Measurements from ENCODE around the gene SCAMP3.
"Not testable (repeated sequence)": the region's sequence is repeated elsewhere in the genome, so short reads cannot be mapped to it uniquely, and the experiment has no call there.

The SCAMP3 gene

DNA sequence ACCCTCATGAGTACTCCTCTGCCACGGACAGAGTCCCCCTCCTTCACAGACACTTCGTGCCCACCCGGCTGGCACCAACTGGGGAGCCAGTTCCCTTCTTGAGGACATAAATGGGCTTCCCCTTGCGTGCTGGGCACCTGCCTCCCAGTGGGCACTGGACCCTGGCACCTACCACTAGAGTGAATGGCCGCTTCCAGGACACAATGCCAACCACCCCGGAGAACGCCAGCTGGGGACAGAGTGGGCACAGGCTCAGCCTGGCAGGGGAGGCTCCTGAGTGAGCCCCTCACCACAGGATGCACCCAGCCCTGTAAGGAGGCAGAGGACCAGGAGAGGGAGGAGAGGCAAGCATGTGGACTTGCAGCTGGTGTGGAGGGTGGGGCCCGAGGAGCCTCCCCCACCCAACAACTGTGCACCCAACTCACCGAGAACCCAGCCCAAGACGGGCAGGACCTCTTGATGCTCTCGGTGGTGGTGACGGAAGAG is 7.9 kb downstream of the SCAMP3 start:
- DNase-seq: no peak

DNA sequence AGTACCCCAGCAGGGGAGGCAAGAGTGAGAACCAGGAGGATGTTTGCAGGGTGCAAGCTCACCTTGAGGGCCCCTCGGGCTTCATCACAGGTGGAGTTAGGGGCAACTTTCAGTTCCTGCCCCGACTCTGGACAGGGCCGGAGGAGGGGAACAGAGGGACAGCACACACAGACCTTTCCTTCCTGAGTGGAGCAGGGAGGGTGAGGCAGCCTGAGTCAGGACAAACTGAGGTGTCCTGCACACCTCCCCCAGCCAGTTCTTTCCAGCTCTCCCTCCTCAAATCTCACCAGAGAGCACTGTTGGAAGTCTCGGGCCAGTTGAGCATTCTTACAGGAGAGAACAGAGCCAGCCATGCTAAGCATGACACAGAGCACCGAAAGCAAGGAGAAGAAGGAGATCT is 8.4 kb downstream of the SCAMP3 start:
- no peak for DNase-seq

DNA sequence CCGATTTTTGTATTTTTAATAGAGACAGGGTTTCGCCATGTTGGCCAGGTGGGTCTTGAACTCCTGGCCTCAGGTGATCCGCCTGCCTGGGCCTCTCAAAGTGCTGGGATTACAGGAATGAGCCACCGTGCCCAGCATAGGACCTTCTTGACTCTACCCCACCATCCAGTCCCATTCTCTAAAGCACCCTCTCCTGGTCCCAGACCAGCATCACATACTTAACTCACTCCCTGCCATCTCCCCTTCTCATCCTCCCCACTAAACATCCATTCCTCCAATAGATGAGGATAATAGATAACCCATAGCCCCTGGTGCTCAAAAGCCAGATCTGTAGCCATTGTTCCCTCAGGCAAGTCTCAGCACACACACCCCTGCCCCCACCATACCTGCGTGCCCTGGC is 9.0 kb downstream of the SCAMP3 start:
- DNase-seq: no peak

DNA sequence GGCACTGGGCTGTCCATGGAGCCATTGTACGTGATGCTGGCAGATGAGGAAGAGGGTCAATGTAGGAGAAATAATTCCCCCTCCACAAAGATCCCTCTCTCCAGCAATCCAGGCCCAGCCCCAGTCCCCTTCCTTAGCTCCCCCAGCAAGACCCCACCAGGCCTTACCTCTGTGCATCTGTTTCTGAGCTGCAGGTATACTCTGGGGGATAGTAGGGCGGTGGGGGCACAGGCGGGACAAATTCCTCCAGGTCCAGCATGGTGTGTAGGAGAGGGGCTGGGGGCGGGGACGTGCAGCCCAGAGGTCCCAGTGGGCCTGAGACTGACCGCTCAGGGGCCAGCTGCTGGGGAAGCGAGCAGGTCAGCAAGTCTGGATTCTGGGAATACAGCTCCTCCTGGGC is 10.6 kb downstream of the SCAMP3 start:
- DNase-seq: no peak

DNA sequence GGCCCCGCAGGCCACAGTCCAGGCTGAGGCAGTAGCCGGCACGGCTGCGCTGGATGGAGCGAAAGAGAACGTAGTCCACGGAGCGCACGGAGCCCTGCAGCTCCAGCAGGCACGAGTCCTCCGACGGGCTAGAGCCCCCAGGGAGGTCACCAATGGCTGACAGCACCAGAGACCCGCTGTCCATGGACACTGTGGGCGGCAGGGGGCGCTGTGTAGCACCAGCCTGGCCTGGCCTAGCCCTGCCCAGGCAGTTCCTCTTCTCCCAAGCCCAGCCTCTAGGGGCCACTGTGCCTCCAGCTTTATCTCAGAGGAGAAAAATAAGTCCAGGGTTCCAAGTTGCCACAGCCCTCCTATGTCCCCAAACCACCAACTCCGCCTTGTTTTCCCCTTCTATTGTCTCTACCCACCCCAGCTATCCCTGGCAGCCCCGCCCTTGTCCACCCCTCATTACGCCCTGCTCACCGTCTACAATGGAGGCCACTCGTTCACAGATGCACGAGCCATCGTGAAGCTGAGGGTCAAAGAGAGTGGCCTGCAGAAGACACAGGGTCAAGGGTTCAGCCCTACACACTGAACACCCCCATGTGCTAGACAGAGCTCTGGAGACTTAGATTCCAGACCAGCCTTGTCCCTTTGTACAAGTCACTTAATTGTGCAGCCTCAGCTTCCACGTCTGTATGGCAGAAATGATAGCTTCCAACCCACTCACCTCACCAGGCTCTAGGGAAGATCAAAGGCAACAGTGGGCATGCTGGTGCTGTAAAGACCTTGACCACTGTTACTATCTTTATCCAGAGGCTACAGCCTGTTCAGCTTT is 11.3 kb downstream of the SCAMP3 start:
- peak; percentile 86 for DNase-seq

DNA sequence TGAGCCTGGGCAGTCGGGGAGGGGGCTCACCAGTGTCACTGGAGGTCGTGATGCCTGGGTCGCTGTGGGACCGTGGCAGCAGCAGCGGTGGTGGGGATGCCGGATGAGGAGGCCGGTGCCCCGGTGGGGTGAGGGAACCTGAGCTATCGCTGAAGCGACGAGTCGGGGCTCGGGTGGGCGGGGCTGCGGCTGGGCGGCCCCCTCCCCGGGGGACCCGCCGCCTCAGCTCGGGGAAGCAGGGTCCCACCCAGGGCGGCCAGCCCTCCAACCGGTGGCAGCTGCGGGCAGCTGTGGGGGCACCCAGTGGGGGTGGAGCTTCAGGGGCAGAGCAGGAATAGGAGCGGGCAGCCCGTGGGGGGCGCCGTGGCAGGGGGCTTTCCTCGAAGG is 11.9 kb downstream of the SCAMP3 start:
- no peak for DNase-seq

DNA sequence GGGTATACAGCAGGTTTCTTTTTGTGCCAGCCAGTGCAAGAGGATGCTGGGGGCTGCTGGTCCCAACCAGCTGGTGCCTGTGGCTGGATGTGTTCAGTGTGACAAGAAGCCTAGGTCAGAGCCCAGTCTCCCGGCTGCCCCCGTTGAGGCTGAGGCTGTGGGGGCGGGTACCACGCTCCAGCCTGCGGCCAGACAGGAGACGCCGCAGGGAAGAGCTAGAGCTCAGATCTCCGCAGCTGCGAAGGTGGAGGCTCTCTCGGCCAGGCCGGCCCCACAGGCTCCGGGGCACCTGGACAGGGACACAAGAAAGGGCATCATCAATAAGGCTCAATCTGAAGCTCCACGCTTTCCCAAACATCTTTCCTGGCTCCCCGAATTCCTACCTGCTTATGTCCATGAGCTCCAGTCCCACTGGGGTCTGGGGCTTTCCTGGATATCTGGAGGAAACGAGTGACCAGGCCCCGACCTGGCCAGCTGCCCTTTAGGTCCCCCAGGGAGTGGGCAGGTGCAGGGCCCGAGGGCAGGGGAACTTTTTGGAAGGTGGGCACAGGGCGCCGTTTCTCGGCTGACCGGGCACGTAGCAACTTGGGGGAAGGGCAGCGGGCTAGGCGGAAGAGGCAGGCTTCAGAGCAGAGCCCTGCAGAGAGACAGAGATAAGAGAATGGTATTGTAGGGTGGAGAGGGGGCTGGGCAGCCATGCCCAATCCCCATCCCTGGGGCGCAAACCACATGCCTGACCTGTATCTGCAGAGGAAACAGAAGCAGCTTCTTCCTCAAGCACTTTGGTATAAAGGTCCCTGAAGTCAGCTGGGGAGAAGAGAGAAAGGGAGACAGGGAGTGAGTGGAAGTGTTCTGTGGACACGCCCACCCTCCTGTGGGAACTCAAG is 14.2 kb downstream of the SCAMP3 start:
- DNase-seq: no peak

DNA sequence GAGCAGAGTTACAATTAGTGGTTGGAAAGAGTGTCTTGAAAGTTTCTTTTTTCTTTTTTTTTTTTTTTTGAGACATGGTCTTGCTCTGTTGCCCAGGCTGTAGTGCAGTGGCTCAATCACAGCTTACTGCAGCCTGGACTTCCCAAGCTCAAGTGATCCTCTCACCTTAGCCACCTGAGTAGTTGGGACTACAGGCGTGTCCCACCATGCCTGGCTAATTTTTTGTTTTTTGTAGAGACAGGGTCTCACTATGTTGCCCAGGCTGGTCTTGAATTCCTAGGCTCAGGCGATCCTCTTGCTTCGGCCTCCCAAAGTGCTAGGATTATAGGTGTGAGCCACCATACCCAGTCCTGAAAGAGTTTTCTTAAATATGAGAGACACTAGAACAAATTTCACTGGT is 15.4 kb downstream of the SCAMP3 start:
- not testable (repeated sequence) for DNase-seq

DNA sequence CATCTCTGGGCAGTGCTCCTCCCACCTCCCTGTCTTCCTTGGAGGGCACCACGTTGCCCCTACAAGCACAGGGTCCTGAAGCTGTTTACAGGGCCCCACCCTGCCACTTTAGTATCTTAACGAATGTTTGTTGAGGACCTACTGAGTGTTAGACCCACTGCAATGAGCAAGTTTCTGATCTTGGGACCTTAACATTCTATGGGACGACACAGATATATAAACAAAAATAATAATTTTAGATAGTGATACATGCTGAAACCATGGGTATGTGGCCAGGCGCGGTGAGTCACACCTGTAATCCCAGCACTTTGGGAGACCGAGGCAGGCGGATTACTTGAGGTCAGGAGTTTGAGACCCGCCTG is 17.0 kb downstream of the SCAMP3 start:
- DNase-seq: no peak

DNA sequence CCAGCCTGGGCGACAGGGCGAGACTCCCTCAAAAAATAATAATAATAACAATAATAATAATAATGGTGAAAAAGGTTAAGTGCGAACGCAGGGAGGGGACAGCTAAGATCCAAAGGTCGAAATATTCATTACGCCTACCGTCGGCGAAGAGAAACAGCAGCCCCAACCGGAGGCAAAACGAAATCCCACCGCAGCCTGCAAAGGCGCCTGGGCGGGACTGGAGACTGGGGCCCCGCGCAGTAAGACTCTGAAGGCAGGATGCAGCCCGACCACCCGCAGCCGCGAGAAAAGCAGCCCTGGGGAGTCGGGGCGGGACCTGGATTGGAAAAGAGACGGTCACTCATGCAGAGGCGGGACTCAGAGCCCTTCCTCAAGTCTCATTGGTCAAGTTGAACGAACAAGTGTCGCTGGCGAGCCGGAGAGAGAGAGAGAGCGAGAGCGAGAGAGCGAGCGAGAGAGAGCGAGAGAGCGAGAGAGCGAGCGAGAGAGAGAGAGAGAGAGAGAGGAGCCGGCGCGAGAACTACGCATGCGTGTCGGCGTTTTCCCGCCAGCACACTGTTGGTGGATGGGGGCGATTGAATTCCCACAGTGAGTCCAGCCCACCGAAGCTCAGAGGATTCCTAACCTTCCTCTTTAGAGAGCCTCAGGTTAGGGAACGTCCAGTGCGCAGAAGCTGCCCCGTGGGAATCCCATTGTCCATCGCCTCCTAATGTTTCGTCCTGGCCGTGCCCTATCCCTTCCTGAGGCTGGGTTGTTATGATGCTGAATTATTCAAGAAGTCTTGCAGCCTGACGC is 17.6 kb downstream of the SCAMP3 start:
- DNase-seq: peak; percentile 99

DNA sequence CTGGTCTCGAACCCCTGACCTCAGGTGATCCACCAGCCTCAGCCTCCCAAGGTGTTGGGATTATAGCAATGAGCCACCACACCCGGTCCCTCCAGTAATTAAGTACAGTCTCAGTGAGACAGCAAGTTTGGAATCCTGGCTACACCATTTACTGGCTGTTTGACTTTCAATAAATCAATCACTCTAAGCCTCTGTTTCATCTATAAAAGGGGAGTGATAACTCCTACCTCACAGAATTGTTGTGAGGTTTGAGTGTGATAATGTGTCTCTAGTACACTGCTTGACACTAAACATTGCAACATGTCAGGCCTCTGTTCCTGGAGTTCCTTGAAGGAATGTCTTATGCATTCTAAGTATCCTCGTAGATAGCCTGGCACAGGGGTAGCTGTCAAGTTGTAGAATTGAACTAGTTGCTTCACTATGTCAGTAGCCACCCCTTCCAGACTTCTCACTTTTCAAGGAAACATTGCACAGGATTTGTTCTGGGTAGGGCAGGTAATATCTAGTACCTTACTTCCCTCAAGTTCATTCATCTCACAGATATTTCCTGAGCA is 19.3 kb downstream of the SCAMP3 start:
- DNase-seq: no peak

DNA sequence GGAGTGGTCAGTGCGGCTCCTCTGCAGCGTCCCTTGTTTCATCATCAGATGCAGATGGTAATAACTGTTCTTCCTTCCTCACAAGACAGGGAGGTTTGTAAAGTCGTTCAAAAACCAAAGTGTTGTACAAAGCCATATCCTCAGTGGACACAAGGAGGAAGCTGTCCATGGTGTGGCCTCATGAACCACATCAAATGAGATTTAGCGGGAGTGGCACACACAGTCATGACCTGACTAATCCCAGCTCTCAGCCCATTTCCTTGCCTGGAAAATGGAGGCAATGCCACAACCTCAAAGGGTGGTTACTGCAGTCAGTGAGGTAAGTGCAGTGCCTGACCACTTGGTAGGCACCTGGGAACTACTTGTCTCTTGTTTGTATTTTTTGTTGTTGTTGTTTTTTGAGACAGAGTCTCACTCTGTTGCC is 20.3 kb downstream of the SCAMP3 start:
- no peak for DNase-seq

DNA sequence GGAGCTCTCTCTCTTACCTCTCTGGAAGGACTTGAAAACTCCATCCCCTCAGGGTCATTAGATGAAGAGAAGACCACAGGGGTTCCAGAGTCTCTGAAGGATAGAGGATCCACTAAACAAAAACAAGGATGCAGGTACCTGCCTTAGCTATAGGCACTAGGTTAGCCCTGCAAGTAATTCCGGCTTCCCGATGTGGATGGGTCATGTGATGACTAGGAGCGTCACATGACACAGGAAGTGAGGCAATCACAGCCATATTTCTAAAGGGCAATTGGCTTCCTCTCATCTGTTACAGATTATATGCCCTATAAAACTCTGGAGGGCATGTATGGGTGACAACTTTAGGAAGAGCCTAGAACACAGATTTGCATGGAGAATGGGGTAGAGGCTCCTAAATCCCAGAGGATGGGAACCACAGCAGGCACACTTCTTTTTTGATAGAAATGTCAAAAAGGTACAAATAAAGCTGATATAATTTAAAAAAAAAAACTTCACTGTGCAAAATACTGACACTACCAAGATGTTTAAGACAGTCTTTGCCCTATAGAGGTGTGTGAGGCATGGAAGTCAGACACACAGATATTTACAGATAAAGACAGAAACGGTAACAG is 21.0 kb downstream of the SCAMP3 start:
- peak; percentile 83 for DNase-seq

DNA sequence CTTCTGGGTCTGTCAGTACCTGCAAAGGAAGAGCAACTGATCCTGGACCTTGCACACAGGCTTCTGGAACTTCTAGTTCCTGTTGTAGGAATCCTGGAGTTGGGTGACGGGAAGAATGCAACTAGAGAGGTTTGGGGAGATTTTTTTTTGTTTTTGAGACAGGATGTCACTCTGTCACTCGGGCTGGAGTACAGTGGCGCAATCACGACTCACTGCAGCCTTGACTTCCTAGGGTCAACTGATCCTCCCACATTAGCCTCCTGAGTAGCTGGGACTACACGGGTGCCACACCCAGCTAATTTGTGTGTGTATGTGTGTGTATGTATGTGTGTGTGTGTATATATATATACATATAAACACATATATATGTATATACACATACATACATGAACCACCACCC is 25.7 kb downstream of the SCAMP3 start:
- no peak for DNase-seq

DNA sequence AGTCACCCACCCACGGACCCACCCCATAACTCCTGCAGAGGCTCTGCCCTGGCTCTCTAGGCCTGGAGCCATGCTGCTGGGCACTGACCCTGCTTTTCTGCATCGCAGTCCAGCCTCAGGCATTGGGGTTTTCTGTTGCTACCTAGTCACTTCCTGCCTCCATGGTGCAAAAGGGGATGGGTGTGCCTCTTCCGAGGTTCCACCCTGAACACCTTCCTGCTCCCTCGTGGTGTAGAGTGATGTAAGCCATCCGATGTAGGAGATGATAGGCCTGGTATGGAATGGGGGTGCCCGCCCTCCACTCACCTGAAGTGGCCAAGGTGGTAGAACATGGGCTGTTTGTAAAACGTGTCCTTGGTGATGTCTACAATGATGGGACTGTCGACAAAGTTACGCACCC is 26.8 kb downstream of the SCAMP3 start:
- not testable (repeated sequence) for DNase-seq

DNA sequence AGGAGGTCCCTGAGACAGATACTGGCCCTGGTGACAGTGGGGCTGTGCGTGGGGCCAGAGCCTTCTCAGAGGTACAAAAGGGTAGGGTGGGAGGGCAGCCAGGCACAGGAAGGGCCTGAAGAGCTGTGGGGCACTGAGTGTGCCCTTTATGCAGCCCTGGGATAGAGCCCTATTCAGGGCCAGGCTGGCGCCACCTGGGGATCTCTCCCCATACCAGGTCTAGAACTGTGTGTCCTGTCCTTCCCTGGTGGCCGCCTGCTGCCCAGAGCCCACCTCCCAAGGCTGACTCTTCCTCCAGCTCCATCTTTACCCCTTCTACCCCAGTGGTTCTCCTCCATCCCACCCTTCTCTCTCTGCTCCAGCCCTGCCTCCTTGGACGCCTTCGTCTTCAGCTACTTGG is 28.7 kb downstream of the SCAMP3 start:
- DNase-seq: not testable (repeated sequence)

DNA sequence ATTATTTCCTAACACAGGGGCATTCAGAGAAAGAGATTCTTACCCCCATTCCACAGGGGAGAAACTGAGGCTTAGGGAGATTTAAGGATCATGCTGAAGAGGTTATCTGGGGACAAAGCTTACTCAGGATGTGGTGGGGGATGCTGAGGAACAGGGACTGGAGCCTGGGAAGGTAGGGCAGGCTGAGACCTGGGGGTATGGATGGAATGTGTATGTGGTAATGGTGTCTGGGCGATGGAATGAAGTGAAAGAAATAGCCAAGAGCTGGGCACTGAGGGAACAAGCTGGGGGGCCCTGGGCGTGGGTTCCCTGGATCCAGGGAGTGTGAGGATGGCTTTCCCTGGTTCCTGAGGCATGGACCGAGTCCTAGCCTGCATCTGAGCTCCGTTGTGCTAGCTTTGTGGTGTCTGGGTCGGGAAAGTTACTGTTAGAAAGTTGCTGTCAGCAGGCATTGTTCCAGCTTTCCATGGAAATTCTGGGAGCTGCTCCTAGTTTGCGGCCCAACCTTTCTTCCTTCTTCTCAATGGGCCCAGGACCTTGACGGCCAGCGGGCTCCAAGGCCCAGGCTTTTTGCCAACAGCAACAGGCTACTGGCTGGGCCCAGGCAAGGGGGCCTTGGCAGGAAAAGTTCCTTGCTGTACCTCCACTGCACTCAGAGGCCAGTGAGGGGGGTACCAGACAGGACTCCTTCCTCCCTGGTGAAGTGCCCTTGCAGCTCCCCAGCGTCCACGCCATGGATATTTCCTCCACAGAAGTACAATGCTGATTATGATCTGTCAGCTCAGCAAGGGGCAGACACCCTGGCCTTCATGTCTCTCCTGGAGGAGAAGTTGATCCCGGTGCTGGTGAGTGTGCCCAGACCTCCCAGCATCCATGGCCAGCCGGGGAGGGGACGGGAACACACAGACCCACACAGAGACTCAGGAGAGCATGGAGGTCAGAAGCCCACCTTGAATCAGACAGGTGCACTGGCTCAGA is 29.9 kb downstream of the SCAMP3 start:
- not testable (repeated sequence) for DNase-seq

DNA sequence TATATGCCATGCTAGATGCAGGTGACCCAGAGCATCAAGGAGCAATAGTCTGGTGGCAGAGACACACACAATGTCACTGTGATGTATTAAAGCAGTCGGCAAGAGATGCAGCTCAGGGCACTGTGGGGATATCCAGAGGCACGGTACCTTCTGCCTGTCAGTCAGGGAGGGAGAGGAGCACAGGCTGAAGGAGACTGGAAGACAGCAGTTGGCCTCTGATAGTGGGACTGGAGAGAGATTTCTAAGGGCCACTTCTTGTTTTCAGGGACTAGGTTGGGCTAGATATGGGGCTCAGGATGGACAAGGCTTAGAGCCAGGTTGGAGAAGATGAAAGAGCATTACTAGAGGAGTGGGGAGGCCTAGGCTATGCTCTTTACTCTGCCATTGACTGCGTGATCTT is 30.9 kb downstream of the SCAMP3 start:
- DNase-seq: not testable (repeated sequence)

DNA sequence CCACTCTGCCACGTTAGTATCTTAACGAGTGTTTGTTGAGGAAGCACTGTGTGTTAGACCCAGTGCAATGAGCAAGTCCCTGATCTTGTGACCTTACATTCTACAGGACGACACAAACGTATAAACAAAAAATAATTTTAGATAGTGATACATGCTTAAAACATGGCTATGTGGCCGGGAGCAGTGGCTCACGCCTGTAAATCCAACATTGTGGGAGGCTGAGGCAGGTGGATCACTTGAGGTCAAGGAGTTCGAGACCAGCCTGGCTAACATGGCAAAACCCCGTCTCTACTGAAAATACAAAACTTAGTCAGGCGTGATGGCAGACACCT is 34.1 kb downstream of the SCAMP3 start:
- no peak for DNase-seq

DNA sequence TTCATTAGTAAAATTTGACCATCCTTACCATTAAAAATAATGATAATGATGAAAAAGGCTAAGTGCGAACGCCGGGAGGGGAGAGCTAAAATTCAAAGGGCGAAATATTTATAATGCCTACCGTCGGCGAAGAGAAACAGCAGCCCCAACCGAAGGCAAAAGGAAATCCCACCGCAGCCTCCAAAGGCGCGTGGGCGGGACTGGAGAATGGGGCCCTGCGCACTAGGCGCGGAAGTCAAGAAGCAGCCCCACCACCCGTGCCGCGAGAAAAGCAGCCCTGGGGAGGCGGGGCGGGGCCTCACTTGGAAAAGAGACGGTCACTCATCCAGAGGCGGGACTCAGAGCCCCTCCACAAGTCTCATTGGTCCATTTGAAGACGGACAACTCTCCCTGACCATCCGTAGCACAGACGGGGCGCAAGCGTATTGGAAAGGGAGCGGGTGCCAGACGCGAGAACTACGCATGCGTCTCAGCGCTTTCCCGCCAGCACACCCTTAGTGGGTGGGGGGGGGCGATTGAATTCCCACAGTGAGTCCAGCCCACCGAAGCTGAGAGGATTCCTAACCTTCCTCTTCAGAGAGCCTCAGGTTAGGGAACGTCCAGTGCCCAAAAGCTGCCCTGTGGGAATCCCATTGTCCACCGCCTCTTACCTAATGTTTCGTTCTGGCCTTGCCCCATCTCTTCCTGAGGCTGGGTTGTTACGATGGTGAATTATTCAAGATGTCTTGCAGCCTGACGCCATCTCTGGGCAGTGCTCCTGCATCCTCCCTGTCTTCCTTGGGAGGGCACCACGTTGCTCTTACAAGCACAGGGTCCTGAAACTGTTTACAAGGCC is 34.7 kb downstream of the SCAMP3 start:
- DNase-seq: peak; percentile 99
